SK-N-SH (cell line): ENCODE measurements around the gene ARHGEF26. TPM values are rescaled to one million over a fixed set of nuclear protein-coding genes. Genes with fewer than 3 reads are reported as not detected.
A peak's percentile ranks its signal among the peaks of the same experiment; 100 is the strongest.

Source experiments
- CTCF ChIA-PET: fragments of 300-600, 350-600 bp; formaldehyde crosslinking; extraction: SDS; loops from one replicate; lab custom pipeline; 2021; lab: Yijun Ruan, JAX
- POLR2A ChIA-PET: fragments of 350-600 bp; sonication (Branson Sonifier 250); formaldehyde crosslinking; extraction: SDS; loops from one replicate; lab custom pipeline; 2020; ENCODE audit warnings: antibody characterized with exemption, inconsistent platforms; lab: Yijun Ruan, JAX
- DNase-seq: peaks from one replicate; pipeline ENCODE4 v3.0.0; 2012
- H2AFZ ChIP-seq: fragments of 200-600 bp; sonication (generic); 2 replicates; pipeline ENCODE4 v1.8.1; 2016; ENCODE audit warnings: antibody characterized with exemption, mild to moderate bottlenecking, low read depth
- H3F3A ChIP-seq: fragments of 200-600 bp; sonication (generic); replicated peaks from 2 replicates; pipeline ENCODE3; 2016; ENCODE audit warnings: antibody characterized with exemption, mild to moderate bottlenecking; ENCODE audit not compliant: insufficient read depth
- H3K27ac ChIP-seq, 2 experiments: fragments of 200-500 bp in 1 of 2; fragments of 200-600 bp in 1 of 2; sonication (Bioruptor generic) in 1 of 2; sonication (generic), shearing (Covaris generic) in 1 of 2; 2 replicates each; pipeline versions ENCODE4 v1.5.1 to v1.6.1; 2014 to 2016; ENCODE audit warnings: low read depth in 2 of 2, inconsistent platforms in 1 of 2, low read length in 1 of 2, mild to moderate bottlenecking in 1 of 2, mixed read lengths in 1 of 2
- H3K27me3 ChIP-seq: fragments of 200-600 bp; sonication (generic), shearing (Covaris generic); 2 replicates; pipeline ENCODE4 v1.6.1; 2016; ENCODE audit warnings: mixed run types; ENCODE audit not compliant: insufficient read depth
- H3K36me3 ChIP-seq, 2 experiments: fragments of 200-500 bp in 1 of 2; fragments of 200-600 bp in 1 of 2; sonication (Bioruptor generic) in 1 of 2; sonication (generic) in 1 of 2; replicated peaks in 1 of 2; 2 replicates each; pipeline versions ENCODE3 to v1.5.1; 2014 to 2016; ENCODE audit warnings: low read length in 1 of 2, mild to moderate bottlenecking in 1 of 2; ENCODE audit not compliant: insufficient read depth in 2 of 2, control insufficient read depth in 1 of 2
- H3K4me1 ChIP-seq, 2 experiments: fragments of 200-500 bp in 1 of 2; fragments of 200-600 bp in 1 of 2; sonication (Bioruptor generic) in 1 of 2; sonication (generic), shearing (Covaris generic) in 1 of 2; 2 replicates each; pipeline versions ENCODE4 v1.5.1 to v1.6.1; 2014 to 2016; ENCODE audit warnings: low read depth in 1 of 2, low read length in 1 of 2, mixed run types in 1 of 2; ENCODE audit not compliant: insufficient read depth in 2 of 2, control insufficient read depth in 1 of 2
- H3K4me2 ChIP-seq: fragments of 200-600 bp; sonication (generic), shearing (Covaris generic); 2 replicates; pipeline ENCODE4 v1.6.1; 2017; ENCODE audit warnings: mixed run types
- H3K4me3 ChIP-seq, 2 experiments: fragments of 200-500 bp in 1 of 2; fragments of 200-600 bp in 1 of 2; sonication (Bioruptor generic) in 1 of 2; sonication (generic), shearing (Covaris generic) in 1 of 2; 2 replicates each; pipeline versions ENCODE4 v1.5.1 to v1.8.1; 2014 to 2016; ENCODE audit warnings: low read depth in 2 of 2, inconsistent platforms in 1 of 2, low read length in 1 of 2, mild to moderate bottlenecking in 1 of 2, mixed read lengths in 1 of 2, moderate library complexity in 1 of 2
- H3K79me2 ChIP-seq: fragments of 200-600 bp; sonication (generic); 2 replicates; pipeline ENCODE4 v1.8.1; 2017; ENCODE audit warnings: mild to moderate bottlenecking; ENCODE audit not compliant: insufficient read depth
- H3K9ac ChIP-seq: fragments of 200-600 bp; sonication (generic); 2 replicates; pipeline ENCODE4 v1.6.1; 2017; ENCODE audit warnings: mixed run types
- H3K9me2 ChIP-seq: fragments of 200-600 bp; sonication (generic); 2 replicates; pipeline ENCODE4 v1.6.1; 2017; ENCODE audit warnings: mixed run types
- H3K9me3 ChIP-seq: fragments of 200-600 bp; sonication (generic); 2 replicates; pipeline ENCODE4 v1.6.1; 2017; ENCODE audit warnings: mixed run types, mild to moderate bottlenecking, moderate library complexity
- H4K20me1 ChIP-seq: fragments of 200-600 bp; sonication (generic); 2 replicates; pipeline ENCODE4 v1.6.1; 2017; ENCODE audit warnings: mild to moderate bottlenecking, mixed run types; ENCODE audit not compliant: insufficient read depth
- CTCF ChIP-seq: fragments of 200-600 bp; sonication (generic); IDR thresholded peaks from 2 replicates; pipeline ENCODE4 v1.6.1; 2017; ENCODE audit warnings: antibody characterized with exemption, mild to moderate bottlenecking, moderate library complexity
- ELF1 ChIP-seq: IDR thresholded peaks from 2 replicates; pipeline ENCODE4 v1.4.0; 2012
- EZH2phosphoT487 ChIP-seq: fragments of 200-600 bp; sonication (generic); IDR thresholded peaks from 2 replicates; pipeline ENCODE4 v1.6.1; 2017; ENCODE audit warnings: low read depth, mixed run types, mild to moderate bottlenecking, antibody characterized with exemption, moderate library complexity, borderline replicate concordance
- FOSL2 ChIP-seq: IDR thresholded peaks from 2 replicates; pipeline ENCODE4 v1.4.0; 2012; ENCODE audit warnings: low read depth, mild to moderate bottlenecking, moderate library complexity, borderline replicate concordance
- FOXJ3 ChIP-seq: sonication (generic); formaldehyde crosslinking; IDR thresholded peaks from 2 replicates; pipeline ENCODE4 v1.5.1; 2020; ENCODE audit warnings: mild to moderate bottlenecking, missing genetic modification reagents
- GATA2 ChIP-seq: sonication (generic); formaldehyde crosslinking; IDR thresholded peaks from 2 replicates; pipeline ENCODE4 v1.5.0; 2020; ENCODE audit warnings: mild to moderate bottlenecking, missing genetic modification reagents
- MEF2A ChIP-seq: IDR thresholded peaks from 2 replicates; pipeline ENCODE4 v1.4.0; 2012; ENCODE audit warnings: low read depth, borderline replicate concordance
- MXI1 ChIP-seq: IDR thresholded peaks from 2 replicates; pipeline ENCODE4 v1.6.1; 2012; ENCODE audit warnings: mild to moderate bottlenecking, low read depth, low read length, improper control_type of control experiment
- PBX3 ChIP-seq: IDR thresholded peaks from 2 replicates; pipeline ENCODE4; 2012
- POLR2AphosphoS5 ChIP-seq: IDR thresholded peaks from 2 replicates; pipeline ENCODE4 v1.6.1; 2012; ENCODE audit warnings: low read depth, low read length
- RAD21 ChIP-seq: IDR thresholded peaks from 2 replicates; pipeline ENCODE4 v1.6.1; 2012; ENCODE audit warnings: mild to moderate bottlenecking, low read length
- RCOR1 ChIP-seq: fragments of 150-350 bp; IDR thresholded peaks from 2 replicates; pipeline ENCODE4 v1.6.1; 2017; ENCODE audit warnings: antibody characterized with exemption, low read length
- REST ChIP-seq: IDR thresholded peaks from 2 replicates; pipeline ENCODE4 v1.6.1; 2012; ENCODE audit warnings: mild to moderate bottlenecking, low read depth, low read length, moderate library complexity
- TAF1 ChIP-seq: IDR thresholded peaks from 2 replicates; pipeline ENCODE4 v1.6.1; 2012; ENCODE audit warnings: low read depth, mild to moderate bottlenecking, low read length, moderate library complexity, borderline replicate concordance
- TEAD4 ChIP-seq: IDR thresholded peaks from 2 replicates; pipeline ENCODE4 v1.4.0; 2012; ENCODE audit warnings: mild to moderate bottlenecking, borderline replicate concordance; ENCODE audit not compliant: insufficient read depth
- USF1 ChIP-seq: IDR thresholded peaks from 2 replicates; pipeline ENCODE4 v1.4.0; 2012; ENCODE audit warnings: low read depth, borderline replicate concordance
- USF2 ChIP-seq: fragments of 150-350 bp; IDR thresholded peaks from 2 replicates; pipeline ENCODE4 v1.6.1; 2017; ENCODE audit warnings: antibody characterized with exemption, low read length, low read depth, borderline replicate concordance
- ZBTB33 ChIP-seq: IDR thresholded peaks from 2 replicates; pipeline ENCODE4 v1.4.0; 2012; ENCODE audit warnings: low read depth, borderline replicate concordance
- WGBS: methylation state at CpG from one replicate; pipeline ENCODE4 v1.1.6; 2017; ENCODE audit warnings: low lambda C conversion rate; 5-methylcytosine and 5-hydroxymethylcytosine counted together
- polyA plus RNA-seq, 3 experiments: library from polyadenylated mRNA; depleted of rRNA; stranded (reverse); fragments of >200 nt; gene quantifications; 2 replicates each; pipeline ENCODE4 v1.2.3, GENCODE V29; 2012

ARHGEF26 gene
- polyA plus RNA-seq, 1 of the 3 experiments (the other 2 are of a cell fraction), result 1.2 TPM

- H3K27me3 ChIP-seq, result no peaks in the 10 kb centered on the region
- H3K4me2 ChIP-seq, result peak overlapping the region; percentile 94; the same call in 1 of the 2 replicates
- CTCF ChIA-PET, result interaction anchor here (0.7 to 1.2 kb wide), 2 partner anchors 11 to 26 kb away, joined by 3 read pairs; no protein-coding TSS in a partner anchor
- no peaks in the 10 kb centered on the region for H3K79me2 ChIP-seq
- no peaks in the 10 kb centered on the region for H3K9me2 ChIP-seq
- H2AFZ ChIP-seq, result no peak overlapping the region
- no peak overlapping the region; a peak in 1 of 4 replicates for H3K27ac ChIP-seq
- no peak for DNase-seq
- H4K20me1 ChIP-seq, result no peaks in the 10 kb centered on the region
- 46% methylated on average over 3 of the region's 3 CpGs for WGBS
- POLR2A ChIA-PET, result no interaction called here
- no peak overlapping the region; a peak in 1 of 4 replicates for H3K4me3 ChIP-seq
- H3K9ac ChIP-seq, result no peak overlapping the region
- H3K36me3 ChIP-seq, result no peaks in the 10 kb centered on the region
- peaks cover 4 to 6% of the 10 kb centered on the region in 2 experiments; a peak in 3 of 4 replicates for H3K4me1 ChIP-seq
- no peaks in the 10 kb centered on the region for H3K9me3 ChIP-seq
- H3F3A ChIP-seq, result peaks cover 6% of the 10 kb centered on the region
- TF ChIP-seq RAD21, result no peak
- TF ChIP-seq CTCF, result no peak
- TF ChIP-seq USF2, result no peak
- no peak for TF ChIP-seq RCOR1
- TF ChIP-seq MXI1, result no peak
- TF ChIP-seq ELF1, result no peak
- TF ChIP-seq FOSL2, result no peak
- no peak for TF ChIP-seq GATA2 (CRISPR knock-in tag)
- no peak for TF ChIP-seq USF1
- no peak for TF ChIP-seq MEF2A
- TF ChIP-seq ZBTB33, result no peak
- no peak for TF ChIP-seq EZH2phosphoT487
- TF ChIP-seq REST, result no peak
- TF ChIP-seq PBX3, result no peak
- TF ChIP-seq TAF1, result no peak
- TF ChIP-seq TEAD4, result no peak
- TF ChIP-seq POLR2AphosphoS5, result no peak
- TF ChIP-seq FOXJ3 (CRISPR knock-in tag), result no peak
Measured at GRCh38 chr3:154123906-154124305, 2.7 kb downstream of the ARHGEF26 start.
